ENCODE results near the gene SVEP1.
"Not testable (repeated sequence)": the region's sequence is repeated elsewhere in the genome, so short reads cannot be mapped to it uniquely, and the experiment has no call there.

The SVEP1 gene

DNA sequence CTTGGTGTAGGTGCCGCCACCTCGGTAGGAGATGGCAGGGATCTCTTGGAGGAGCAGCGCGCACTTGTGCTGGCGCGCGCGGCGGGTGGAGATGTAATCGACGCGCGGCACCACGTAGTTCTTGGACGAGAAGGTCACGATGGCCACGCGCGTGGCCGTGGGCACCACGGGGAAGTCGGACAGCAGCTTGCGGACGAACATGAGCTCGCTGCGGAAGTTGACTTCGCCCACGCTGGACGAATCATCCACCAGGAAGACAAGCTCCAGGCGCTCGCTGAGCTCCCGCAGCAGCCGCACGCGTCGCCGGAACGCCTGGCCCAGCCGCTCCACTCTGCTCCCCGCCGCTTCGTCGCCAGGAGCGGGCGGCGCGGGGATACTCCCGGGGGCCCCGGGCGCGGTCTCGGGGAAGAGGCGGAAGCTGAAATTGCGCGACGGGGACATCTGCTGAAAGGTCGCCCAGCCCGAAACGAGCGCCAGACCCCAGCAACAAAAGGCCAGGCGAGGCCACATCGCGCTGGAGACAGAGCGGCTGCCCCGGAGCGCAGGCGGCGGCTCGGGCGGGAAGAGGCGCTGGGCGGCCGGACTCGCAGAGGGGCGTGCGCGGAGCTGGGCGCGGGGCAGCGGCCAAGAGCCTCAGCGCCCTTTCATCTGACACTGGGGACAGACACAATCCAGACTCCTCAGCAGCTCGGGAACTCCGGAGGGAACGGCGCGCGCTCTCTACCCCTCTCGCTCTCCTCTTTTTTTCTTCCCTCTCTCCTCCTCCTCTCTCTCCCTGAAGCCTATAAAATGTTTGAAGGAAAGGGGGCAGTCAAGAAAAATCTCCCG, at the start of gene SVEP1:
Gene SVEP1 (minus strand): TSS at position 708 of the 828 bp plus-strand sequence. CDS start 198 bp downstream, at position 510.
- peak; percentile 35 for DNase-seq

DNA sequence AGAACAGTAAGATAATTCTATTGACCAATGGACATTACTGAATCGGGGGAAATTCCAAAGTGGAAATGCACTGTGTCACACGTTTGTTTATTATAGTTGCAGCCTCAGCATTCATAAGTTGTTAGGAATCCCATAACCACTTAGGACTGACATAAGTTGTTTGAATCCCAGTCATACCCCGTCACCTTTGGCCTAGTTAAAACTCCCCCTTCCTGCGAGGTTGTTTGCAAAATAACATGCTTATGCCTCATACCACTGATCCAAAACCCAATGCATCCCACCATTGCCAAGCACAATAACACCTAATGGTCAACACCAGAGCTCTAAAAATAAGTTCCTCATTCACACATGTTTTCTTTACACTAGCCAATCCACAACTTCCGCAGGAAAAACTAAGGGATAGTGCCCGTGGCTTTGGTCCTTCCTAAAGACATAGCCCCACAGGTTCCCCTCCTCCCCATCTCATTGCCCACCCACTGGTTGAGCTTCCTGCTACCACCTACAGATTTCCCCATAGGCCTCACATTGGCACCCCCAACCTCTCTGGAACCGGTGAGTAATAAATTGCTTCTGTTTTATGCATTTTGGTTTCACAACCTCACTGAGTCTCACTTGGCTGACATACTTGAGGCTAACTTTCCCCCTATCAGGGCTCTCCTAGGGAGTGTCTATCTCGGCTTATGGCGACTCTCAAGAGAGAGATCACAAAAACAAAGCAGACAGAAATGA, 46.7 kb upstream of the SVEP1 start:
- DNase-seq: peak; percentile 70

DNA sequence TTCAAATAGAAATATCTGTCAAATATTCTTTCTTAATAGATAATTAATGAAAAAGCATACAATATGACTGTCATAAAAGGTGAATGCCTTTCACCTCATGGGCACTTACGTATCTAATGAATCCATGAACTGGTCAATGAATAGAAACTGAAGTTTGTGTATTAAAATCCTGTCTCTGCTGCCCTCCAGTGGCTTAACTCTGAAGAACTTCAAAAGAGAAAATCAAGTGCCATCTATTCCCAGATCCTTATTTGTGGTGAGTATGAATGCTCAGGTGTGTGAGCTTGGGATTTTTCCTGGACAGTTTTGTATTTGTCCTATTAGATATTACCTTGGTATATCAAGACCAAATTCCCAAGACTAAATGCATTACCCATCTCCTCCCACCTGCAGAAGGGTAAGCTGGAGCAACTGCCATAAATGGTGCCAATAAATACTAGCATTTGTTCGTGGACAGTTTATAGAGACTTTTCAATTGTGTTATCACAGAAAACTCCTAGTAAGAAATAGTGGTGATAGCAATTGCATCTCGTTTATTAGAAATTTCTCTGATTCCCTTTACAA, 44.0 kb upstream of the SVEP1 start:
- peak; percentile 21 for DNase-seq

DNA sequence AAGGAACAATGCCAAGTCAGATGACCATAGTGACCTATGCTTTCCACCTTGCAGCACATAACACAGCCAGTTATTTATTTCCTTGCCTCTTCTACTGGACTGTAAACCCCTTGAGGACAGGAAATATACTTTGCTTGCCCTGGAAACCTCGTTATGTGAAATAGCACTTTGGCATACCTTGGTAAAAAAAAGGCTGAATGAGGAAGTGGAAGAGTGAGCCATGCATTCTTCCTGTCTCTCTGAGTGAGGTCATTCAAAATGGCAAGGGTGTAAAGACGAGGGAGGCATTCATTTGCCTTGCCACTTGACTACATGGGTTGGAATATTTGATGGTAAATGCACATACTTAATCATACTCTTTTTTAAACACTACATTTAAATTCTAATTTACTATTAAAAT, 42.8 kb upstream of the SVEP1 start:
- no peak for DNase-seq

DNA sequence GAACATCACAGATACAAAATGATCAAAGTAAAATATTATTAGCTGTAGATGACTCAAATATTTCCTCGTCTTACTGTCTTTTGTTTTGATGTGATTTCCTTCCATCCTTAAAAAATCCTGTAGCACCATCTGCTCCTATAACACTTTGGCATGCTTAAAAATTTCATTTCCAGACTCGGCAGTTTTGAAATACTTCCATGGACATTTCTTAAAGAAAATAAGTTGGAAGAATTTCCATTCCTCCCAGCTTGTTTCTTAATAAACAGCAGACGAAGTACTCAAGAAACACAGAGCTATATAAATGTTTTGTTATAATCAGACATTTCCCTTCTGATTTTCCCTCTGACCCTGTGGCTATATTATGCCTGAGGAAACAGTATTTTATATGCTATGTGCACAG, 41.2 kb upstream of the SVEP1 start:
- DNase-seq: no peak

DNA sequence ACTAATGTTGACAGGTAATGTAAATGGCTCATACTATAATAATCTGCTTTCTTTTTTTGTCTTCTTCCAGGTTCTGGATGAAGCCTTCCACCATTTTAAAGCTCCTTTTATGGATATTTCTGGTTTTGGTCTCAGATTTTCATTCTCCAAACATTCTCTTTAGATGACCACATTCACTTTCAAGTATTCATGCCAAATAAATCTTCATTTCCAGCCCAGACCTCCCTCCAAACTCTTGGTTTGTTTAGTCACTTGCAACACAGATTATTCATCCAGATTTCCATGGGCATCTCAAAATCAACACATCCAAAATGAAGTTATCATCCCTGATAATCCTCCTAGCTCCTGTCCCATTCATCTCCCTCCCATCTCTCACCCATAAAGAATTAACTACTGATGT, 40.3 kb upstream of the SVEP1 start:
- DNase-seq: no peak

DNA sequence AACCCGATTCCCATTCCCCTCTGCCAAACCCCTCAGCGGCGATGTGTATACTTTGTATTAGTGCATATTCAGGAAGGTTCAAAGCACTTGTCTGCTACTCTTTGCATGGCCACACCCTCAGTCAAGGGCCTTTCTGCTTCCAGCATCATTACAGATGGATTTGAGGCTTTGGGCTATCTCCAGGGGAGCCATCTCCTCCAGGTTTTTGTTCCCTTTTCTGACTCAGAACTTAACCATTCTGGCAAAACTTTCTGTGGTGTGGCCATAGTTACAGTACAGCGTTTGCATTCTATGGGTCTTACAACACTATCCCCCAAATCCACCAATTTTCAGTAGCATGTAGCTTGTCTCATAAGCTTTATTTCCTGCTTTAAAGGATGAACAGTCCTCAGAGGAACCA, 36.0 kb upstream of the SVEP1 start:
- DNase-seq: peak; percentile 32

DNA sequence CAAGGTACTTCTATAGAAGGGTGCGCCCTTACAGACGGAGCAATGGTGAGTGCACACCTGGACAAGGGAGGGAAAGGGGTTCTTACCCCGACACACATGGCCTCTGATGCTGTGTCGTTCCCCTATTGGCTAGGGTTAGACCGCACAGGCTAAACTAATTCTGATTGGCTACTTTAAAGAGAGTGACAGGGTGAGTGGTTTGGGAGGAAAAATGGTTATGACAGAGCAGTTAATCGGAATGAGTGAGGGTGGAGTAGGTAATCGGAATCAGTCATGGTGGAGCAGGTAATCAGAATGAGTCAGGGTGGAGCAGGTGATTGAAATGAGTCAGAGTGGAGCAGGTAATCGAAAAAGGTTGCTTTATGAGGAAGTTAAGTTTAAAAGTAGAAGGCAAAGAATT, 35.0 kb upstream of the SVEP1 start:
- DNase-seq: not testable (repeated sequence)

DNA sequence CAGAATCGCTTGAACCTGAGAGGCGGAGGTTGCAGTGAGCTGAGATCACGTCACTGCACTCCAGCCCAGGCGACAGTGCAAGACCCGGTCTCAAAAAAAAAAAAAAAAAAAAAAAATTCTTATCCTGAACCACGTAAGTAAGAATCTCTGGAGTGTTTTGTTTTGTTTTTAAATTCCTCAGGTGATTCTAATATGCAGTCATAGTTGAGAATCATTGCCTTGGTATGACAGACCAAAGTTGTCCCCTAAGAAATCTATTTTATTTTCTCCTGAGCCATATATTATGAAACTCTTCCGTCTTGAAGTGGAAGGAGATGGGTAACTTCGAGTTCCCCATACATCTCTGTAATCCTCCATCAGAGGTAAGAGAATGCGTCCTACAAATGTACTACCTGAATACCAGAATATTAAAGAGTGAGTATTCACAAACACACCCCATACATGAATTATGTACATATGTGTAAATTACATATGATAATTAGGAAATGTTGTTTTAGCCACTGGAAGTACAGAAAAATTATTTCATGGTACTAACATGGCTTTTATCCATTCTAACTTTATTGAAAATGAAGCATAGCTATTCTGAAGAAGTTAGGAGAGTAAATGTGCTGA, 26.7 kb upstream of the SVEP1 start:
- no peak for DNase-seq

DNA sequence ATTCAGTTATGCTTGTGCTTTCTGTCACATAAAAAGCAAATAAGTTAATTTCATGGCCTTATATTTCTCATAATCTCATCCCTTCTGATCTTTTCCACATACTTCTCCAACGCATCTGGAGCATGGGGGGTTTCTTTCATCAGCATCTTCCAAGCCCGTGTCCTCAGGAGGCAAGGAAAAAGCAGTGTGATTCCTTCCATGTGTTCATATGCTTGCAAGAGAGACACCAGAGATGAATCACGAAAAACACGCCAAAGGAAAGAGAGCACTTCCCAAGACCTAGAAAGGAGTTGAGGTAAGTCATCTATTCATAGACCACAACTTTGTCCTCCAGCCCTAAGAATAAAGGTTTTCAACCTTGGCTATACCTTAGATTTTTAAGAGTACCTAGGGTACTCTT, 26.0 kb upstream of the SVEP1 start:
- DNase-seq: no peak

DNA sequence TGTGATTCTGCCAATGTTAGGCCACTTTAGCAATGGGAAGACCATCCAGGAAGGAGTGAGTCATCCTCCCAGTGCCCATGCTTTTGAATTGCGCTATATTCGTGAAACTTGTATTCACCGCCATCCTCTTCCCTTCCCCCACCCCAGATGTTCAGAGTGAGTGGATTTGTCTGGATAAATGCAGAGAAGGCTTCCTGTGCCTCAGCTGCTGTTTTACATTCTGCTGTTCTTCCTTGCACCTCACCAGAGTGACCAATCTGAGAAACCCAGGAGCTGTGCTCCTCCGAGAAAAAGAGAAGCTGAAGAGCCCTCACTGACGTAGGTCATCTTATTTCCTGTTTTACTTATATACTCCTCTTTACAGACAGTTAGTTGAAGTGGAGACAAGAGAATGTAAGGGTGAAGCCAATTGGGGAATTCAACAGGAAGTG, 24.6 kb upstream of the SVEP1 start:
- DNase-seq: no peak

DNA sequence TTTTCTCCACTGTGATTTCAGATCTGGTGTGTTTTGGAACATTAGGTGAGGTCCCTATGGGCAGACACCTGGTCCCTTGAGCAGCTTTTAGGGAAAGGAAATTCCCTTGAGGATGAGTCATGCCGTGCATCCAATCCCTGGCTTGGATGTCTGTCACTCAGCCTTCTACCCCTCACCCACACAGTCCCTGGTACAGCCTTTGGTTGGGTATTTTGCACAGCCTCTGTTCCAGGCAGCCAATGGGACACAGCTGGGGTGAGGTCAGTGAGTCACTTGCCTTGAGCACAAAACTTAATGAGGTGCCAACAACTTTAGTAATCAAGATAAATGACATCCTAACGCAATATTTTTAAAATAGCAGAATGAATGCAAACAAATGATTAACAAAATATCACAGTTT, 22.7 kb upstream of the SVEP1 start:
- DNase-seq: no peak

DNA sequence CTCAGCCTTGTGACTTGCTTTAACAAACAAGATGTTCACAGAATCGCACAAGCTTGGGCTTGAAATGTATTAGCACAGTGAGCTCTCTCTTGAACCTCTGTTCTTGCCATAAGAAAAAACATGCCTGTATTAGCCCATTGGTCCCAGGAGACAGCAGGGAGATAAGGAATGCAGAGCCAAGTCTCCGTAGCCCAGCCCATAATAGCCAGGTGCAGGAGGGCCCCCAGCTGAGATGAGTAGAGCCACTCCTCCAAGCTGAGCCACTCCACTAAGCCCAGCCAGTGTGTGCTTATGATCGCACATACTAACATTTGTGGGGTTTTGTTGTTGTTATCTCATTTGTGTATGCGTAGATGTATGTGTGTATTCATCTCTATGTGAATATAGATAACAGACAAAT, 21.6 kb upstream of the SVEP1 start:
- no peak for DNase-seq

DNA sequence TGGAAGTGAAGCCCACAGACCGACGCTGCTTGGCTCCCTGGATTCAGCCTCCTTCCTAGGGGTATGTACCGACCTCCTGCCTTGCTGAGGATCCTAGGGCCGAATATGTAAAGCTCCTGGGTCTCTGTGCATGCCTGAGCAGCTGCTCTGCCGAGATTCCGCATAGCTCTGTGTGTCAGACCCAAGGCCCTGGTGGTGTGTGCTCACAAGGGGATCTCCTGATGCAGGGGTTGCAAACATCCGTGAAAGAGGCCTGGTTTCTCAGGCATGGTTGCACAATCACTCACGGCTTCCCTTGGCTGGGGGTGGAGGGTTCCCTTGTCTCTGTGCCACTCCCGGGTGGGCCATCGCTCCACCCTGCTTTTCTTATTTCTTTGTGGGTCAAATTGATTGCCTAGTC, 19.9 kb upstream of the SVEP1 start:
- DNase-seq: no peak

DNA sequence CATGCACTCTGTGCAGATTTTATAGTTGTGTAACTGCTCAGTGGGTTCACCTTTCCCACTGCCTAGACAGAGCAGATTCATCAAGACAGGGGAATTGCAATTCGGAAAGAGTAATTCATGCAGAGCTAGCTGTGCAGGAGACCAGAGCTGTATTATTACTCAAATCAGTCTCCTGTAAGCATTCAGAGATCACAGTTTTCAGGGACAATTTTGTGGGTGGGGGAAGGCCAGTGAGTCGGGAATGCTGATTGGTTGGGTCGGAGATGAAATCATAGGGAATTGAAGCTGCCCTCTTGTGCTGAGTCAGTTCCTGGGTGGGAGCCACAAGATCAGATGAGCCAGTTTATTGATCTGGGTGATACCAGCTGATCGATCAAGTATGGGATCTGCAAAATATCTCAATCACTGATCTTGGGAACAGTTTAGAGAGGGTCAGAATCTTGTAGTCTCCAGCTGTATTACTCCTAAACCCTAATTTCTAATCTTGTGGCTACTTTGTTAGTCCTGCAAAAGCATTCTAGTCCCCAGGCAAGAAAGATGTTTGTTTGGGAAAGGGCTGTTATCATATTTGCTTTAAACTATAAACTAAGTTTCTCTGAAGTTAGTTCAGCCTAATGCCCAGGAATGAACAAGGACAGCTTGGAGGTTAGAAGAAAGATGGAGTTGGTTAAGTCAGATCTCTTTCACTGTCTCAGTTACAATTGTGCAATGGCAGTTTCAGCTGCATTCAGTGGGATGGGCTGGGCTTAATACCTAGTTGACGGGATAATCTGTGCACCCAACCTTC, 12.7 kb upstream of the SVEP1 start:
- DNase-seq: peak; percentile 35

DNA sequence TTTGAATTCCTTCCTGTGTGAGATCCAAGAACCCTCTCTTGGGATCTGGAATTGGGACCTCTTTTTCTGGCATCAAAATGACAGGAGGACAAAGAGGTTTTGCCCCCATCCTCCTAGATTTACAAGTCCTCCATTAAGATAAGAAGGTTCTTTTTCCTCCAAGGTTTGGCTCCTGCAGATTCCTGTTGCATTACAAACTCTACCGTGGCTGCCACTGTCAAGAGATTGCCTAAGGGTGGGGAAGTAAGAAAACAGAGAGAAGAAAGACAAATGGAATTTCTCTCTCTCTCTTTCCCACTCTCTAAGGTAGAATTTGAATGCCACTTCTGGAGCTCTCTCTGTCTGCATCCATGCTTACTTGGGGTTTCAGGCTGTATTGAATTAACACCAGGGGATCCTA, 12.0 kb upstream of the SVEP1 start:
- DNase-seq: no peak

DNA sequence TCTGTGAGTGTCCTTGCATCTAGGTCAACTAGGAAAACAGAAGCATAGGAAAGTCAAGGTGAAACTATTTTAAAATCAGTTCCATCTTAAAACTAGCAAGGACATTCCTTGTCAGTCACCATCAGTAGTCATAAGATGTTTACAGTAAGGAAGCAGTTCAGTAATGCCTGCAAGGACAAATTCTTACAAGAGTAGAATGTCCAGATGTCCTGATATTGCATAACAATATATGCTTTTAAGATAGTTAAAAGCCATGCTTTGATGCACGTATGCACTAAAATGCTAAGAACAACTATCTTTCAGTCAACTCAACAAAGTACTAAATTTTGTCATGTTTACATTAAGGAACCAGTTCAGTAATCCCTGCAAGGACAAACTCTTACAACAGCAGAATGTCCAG, 11.3 kb upstream of the SVEP1 start:
- no peak for DNase-seq

DNA sequence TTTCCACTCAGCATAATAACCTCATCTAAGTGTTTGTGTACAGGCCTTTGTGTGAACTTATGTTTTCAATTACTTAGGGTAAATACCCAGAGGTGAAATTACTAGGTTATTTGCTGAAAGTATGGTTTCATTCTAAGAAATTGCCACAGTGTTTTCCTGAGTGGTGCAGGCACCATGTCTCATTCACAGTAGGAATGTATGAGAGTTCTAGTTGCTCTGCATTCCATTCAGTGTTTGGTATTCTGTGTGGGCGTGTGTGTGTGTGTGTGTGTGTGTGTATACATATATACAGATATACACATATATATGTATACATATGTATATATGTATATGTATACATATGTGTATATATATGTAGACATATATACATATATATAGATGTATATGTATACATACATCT, 8.8 kb upstream of the SVEP1 start:
- DNase-seq: no peak

DNA sequence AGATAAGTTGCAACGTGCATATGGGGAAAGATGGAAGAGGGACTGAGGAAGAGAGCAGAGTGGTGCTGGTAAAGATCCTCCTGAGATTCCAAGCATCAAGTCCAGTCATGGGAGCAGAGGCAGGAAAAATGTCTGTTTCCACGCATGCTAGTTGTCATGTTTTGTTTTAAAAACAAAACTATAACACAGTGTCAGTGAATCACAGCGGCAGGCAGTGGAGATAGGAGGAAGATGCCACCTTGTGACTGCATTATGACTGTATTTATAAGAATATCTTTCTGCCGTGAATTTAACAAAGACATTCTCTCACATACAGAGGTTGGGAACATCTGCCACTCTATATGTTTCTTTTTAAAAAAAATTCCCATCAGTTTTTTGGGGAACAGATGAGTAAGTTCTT, 3.7 kb upstream of the SVEP1 start:
- DNase-seq: no peak

DNA sequence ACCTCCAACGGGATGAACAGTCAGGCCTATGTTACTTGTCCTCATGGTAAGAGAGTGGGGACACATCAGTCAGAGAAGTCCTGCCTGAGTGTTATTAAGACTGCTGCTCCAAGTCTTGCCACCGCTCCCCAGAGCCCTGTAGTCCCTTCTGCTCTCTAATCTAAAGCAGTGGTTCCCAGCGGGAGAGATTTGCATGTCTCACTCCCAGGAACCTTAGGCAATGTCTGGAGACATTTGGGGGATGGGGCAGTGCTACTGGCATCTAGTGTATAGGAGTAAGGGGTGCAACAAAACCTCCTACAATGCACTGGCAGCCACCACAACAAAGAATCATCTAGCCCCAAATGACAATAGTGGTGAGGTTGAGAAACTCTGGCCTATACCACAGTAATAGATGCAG, 2.6 kb upstream of the SVEP1 start:
- no peak for DNase-seq

DNA sequence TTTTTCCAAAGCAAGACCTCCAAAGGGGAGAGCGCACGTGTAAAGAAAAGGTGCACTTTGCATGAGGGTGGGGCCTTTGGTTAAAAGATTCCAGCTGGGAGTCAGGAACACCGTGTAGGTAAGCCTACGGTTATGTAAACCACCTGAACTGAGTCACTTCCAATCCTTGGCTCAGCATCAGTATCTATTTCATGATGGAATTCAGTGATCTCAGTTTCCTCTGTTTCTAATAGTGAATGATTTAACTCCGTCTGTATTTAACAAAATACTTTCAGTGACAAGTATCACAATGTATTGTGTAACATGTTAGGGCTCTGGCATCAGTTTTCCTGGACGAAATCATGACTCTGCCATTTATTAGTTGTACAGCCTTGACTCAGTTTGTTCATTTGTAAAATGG, 1.3 kb upstream of the SVEP1 start:
- no peak for DNase-seq

DNA sequence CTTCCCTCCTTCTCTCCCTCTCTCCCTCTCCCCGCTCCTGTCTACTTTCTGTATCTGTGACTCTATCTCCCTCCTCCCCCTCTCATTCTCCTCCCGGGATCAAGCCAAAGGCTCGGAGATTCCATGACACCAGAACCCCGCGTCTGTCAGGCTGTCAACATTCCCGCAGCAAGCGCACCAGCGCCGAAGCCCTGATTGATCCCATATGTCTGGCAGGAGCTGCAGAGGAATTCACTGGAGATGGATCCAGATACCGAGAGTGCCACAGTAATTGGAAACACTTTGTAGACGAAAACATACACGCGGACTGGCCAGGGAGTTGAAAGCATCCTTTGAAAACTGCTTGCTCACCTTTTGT, 300 bp upstream of the SVEP1 start:
- DNase-seq: peak; percentile 52

DNA sequence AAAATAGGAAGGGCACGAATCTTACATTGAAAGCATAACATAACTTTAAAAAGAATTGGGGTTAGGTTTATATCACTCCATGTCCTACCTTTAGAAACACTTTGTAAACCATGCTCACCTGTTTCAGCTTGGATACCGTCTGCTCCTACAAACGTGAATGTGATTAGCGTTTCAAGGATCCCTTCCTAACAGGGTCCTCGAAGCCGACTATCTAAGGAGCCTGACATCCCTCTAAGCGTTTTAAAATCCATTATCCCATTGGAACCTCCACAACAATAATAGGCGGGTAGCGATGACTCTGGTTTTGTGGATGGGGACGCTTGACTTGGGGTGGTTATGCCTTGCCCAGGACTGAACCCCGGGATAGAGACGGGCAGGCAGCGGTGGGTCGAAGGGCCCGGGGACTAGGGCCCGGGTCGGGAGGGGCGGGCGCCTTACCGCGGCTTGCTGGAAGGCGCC, 937 bp downstream of the SVEP1 start:
- DNase-seq: no peak
